Astrocyte (in vitro differentiated cells and primary cell): ENCODE measurements around the gene FAM47E. TPM values are rescaled to one million over a fixed set of nuclear protein-coding genes. Genes with fewer than 3 reads are reported as not detected.

Experiments used
- DNase-seq: peaks from one replicate; pipeline ENCODE4 v3.0.0-alpha.2; 2010; ENCODE audit warnings: low read depth
- FAIRE-seq: peaks from 2 replicates; lab custom pipeline; 2011; peaks lifted over from hg19 to GRCh38; lab: Jason Lieb, UNC
- H2AFZ ChIP-seq: 2 replicates; pipeline ENCODE4 v1.6.0; 2012; ENCODE audit warnings: low read depth, low read length, inconsistent platforms
- H3K27ac ChIP-seq: 2 replicates; pipeline ENCODE4 v1.5.1; 2011; ENCODE audit warnings: low read depth, low read length, inconsistent platforms
- H3K27me3 ChIP-seq: 2 replicates; pipeline ENCODE4 v1.6.0; 2011; ENCODE audit warnings: low read length, inconsistent platforms; ENCODE audit not compliant: insufficient read depth
- H3K36me3 ChIP-seq: 2 replicates; pipeline ENCODE4 v1.5.1; 2011; ENCODE audit warnings: low read length, inconsistent platforms; ENCODE audit not compliant: insufficient read depth
- H3K4me1 ChIP-seq: 2 replicates; pipeline ENCODE4 v1.5.1; 2011; ENCODE audit warnings: low read length, inconsistent platforms; ENCODE audit not compliant: insufficient read depth
- H3K4me2 ChIP-seq: 2 replicates; pipeline ENCODE4 v1.6.0; 2012; ENCODE audit warnings: low read length, inconsistent platforms
- H3K4me3 ChIP-seq: 2 replicates; pipeline ENCODE4 v1.5.1; 2011; ENCODE audit warnings: low read depth, mild to moderate bottlenecking, low read length, inconsistent platforms; ENCODE audit not compliant: insufficient read depth
- H3K79me2 ChIP-seq: 2 replicates; pipeline ENCODE4 v1.6.0; 2012; ENCODE audit warnings: mild to moderate bottlenecking, low read length, inconsistent platforms; ENCODE audit not compliant: insufficient read depth
- H3K9ac ChIP-seq: 2 replicates; pipeline ENCODE4 v1.6.0; 2012; ENCODE audit warnings: mild to moderate bottlenecking, low read length, inconsistent platforms
- H3K9me3 ChIP-seq: 2 replicates; pipeline ENCODE4 v1.5.1; 2012; ENCODE audit warnings: low read depth, mild to moderate bottlenecking, low read length, inconsistent platforms; ENCODE audit not compliant: insufficient read depth
- H4K20me1 ChIP-seq: 2 replicates; pipeline ENCODE4 v1.6.0; 2012; ENCODE audit warnings: low read length, inconsistent platforms; ENCODE audit not compliant: insufficient read depth
- H3K27ac Mint-ChIP-seq: one replicate; pipeline ENCODE4 v1.8.0; 2021; ENCODE audit warnings: mild to moderate bottlenecking, mixed read lengths; ENCODE audit not compliant: unreplicated experiment
- H3K27me3 Mint-ChIP-seq: one replicate; pipeline ENCODE4 v1.8.0; 2021; ENCODE audit warnings: low read depth, mixed read lengths; ENCODE audit not compliant: unreplicated experiment
- H3K36me3 Mint-ChIP-seq: one replicate; pipeline ENCODE4 v1.8.0; 2021; ENCODE audit warnings: low read depth, mixed read lengths; ENCODE audit not compliant: unreplicated experiment
- H3K4me1 Mint-ChIP-seq: one replicate; pipeline ENCODE4 v1.8.0; 2021; ENCODE audit warnings: low read depth, mixed read lengths; ENCODE audit not compliant: unreplicated experiment
- H3K4me3 Mint-ChIP-seq: one replicate; pipeline ENCODE4 v1.8.0; 2021; ENCODE audit warnings: mild to moderate bottlenecking, moderate library complexity, mixed read lengths; ENCODE audit not compliant: unreplicated experiment
- H3K9me3 Mint-ChIP-seq: one replicate; pipeline ENCODE4 v1.8.0; 2021; ENCODE audit warnings: mild to moderate bottlenecking, mixed read lengths; ENCODE audit not compliant: unreplicated experiment
- CTCF ChIP-seq: IDR thresholded peaks from 2 replicates; pipeline ENCODE4 v1.5.1; 2011; ENCODE audit warnings: low read depth, mild to moderate bottlenecking, inconsistent platforms, low read length, moderate library complexity; ENCODE audit not compliant: insufficient read depth
- EZH2 ChIP-seq: IDR thresholded peaks from 2 replicates; pipeline ENCODE4 v1.6.1; 2012; ENCODE audit warnings: mild to moderate bottlenecking, low read length, inconsistent platforms; ENCODE audit not compliant: insufficient read depth
- total RNA-seq: library from RNA; stranded (reverse); gene quantifications from 2 replicates; pipeline ENCODE4 v1.2.1, GENCODE V29; 2021

The FAM47E gene
- total RNA-seq, 1 donor from 2014 or later, result 0.54 TPM

- no peak for TF ChIP-seq EZH2
- no peak for TF ChIP-seq CTCF
- Histone ChIP-seq H3K9ac (peak overlapping the region; percentile 83), H3K4me2 (peak overlapping the region; percentile 95), H3K4me3 (no peak overlapping the region), H3K36me3 (no peaks in the 10 kb centered on the region), H4K20me1 (no peaks in the 10 kb centered on the region), H3K9me3 (no peaks in the 10 kb centered on the region), H3K79me2 (peaks cover 4% of the 10 kb centered on the region), H3K27ac (no peak overlapping the region), H2AFZ (peak overlapping the region; percentile 95), H3K27me3 (no peaks in the 10 kb centered on the region), H3K4me1 (peaks cover 6% of the 10 kb centered on the region)
- Mint-ChIP-seq H3K9me3 (no peaks in the 10 kb centered on the region), H3K27me3 (no peaks in the 10 kb centered on the region), H3K4me3 (peak overlapping the region; percentile 92), H3K4me1 (peaks cover 15% of the 10 kb centered on the region), H3K27ac (peak overlapping the region; percentile 69), H3K36me3 (peaks cover 14% of the 10 kb centered on the region)
- FAIRE-seq, result no peak
- DNase-seq, result no peak
These were observed 56.1 kb downstream of the FAM47E start for GRCh38 chr4:76307660-76308014.

GRCh38 chr4:76308548-76308947 is 57.0 kb downstream of the FAM47E start:
- Histone ChIP-seq H2AFZ (no peak overlapping the region), H3K79me2 (peaks cover 4% of the 10 kb centered on the region), H3K27ac (no peak overlapping the region), H3K9me3 (no peaks in the 10 kb centered on the region), H3K9ac (no peak overlapping the region), H3K4me3 (no peak overlapping the region), H3K27me3 (no peaks in the 10 kb centered on the region), H3K36me3 (no peaks in the 10 kb centered on the region), H4K20me1 (no peaks in the 10 kb centered on the region), H3K4me2 (peak overlapping the region; percentile 1), H3K4me1 (peaks cover 6% of the 10 kb centered on the region)
- H3K36me3 Mint-ChIP-seq, result peaks cover 14% of the 10 kb centered on the region
- no peak overlapping the region for H3K27ac Mint-ChIP-seq
- H3K27me3 Mint-ChIP-seq, result no peaks in the 10 kb centered on the region
- H3K9me3 Mint-ChIP-seq, result no peaks in the 10 kb centered on the region
- FAIRE-seq (no peak), DNase-seq (no peak)
- peak overlapping the region; percentile 80 for H3K4me3 Mint-ChIP-seq
- TF ChIP-seq CTCF (no peak), EZH2 (no peak)
- H3K4me1 Mint-ChIP-seq, result peaks cover 11% of the 10 kb centered on the region

- DNase-seq, result no peak
- H3K9me3 Mint-ChIP-seq, result no peaks in the 10 kb centered on the region
- peaks cover 11% of the 10 kb centered on the region for H3K4me1 Mint-ChIP-seq
- TF ChIP-seq CTCF (no peak), EZH2 (no peak)
- Histone ChIP-seq H3K27ac (no peak overlapping the region), H3K4me1 (peaks cover 6% of the 10 kb centered on the region), H3K79me2 (peaks cover 4% of the 10 kb centered on the region), H3K36me3 (no peaks in the 10 kb centered on the region), H3K4me3 (no peak overlapping the region), H3K9ac (no peak overlapping the region), H4K20me1 (no peaks in the 10 kb centered on the region), H2AFZ (no peak overlapping the region), H3K4me2 (no peak overlapping the region), H3K9me3 (no peaks in the 10 kb centered on the region), H3K27me3 (no peaks in the 10 kb centered on the region)
- FAIRE-seq, result no peak
- H3K4me3 Mint-ChIP-seq, result no peak overlapping the region
- H3K27ac Mint-ChIP-seq, result no peak overlapping the region
- H3K36me3 Mint-ChIP-seq, result peaks cover 14% of the 10 kb centered on the region
- H3K27me3 Mint-ChIP-seq, result no peaks in the 10 kb centered on the region
These were observed 58.5 kb downstream of the FAM47E start for GRCh38 chr4:76309939-76310550.
